HEK293 (cell line): Measurements from ENCODE around the gene FKBP9.

Source experiments
- BCL11A ChIP-seq: fragments of 450-650 bp; formaldehyde crosslinking; IDR thresholded peaks from 2 replicates; pipeline ENCODE4 v1.5.1; 2016; ENCODE audit warnings: low read depth, missing biosample characterization, missing genetic modification characterization
- CTCF ChIP-seq: fragments of 450-650 bp; formaldehyde crosslinking; IDR thresholded peaks from 2 replicates; pipeline ENCODE4 v1.5.1; 2016; ENCODE audit warnings: missing biosample characterization, missing genetic modification characterization
- PRDM10 ChIP-seq: fragments of 450-650 bp; formaldehyde crosslinking; IDR thresholded peaks from 2 replicates; pipeline ENCODE4 v1.5.1; 2016; ENCODE audit warnings: missing biosample characterization, missing genetic modification characterization
- RBAK ChIP-seq: fragments of 450-650 bp; formaldehyde crosslinking; IDR thresholded peaks from 2 replicates; pipeline ENCODE4 v1.5.1; 2016; ENCODE audit warnings: missing biosample characterization, missing genetic modification characterization
- REPIN1 ChIP-seq: fragments of 450-650 bp; formaldehyde crosslinking; IDR thresholded peaks from 2 replicates; pipeline ENCODE4 v1.5.1; 2017; ENCODE audit warnings: missing biosample characterization, missing genetic modification characterization, low read depth
- SP2 ChIP-seq: fragments of 450-650 bp; formaldehyde crosslinking; IDR thresholded peaks from 2 replicates; pipeline ENCODE4 v1.5.1; 2016; ENCODE audit warnings: missing biosample characterization, missing genetic modification characterization
- YY1 ChIP-seq: fragments of 450-650 bp; formaldehyde crosslinking; IDR thresholded peaks from 2 replicates; pipeline ENCODE4 v1.5.1; 2018; ENCODE audit warnings: missing biosample characterization, missing genetic modification characterization
- ZBTB1 ChIP-seq: fragments of 450-650 bp; formaldehyde crosslinking; IDR thresholded peaks from 2 replicates; pipeline ENCODE4 v1.5.1; 2016; ENCODE audit warnings: missing biosample characterization, missing genetic modification characterization
- ZBTB8A ChIP-seq: fragments of 450-650 bp; formaldehyde crosslinking; IDR thresholded peaks from 2 replicates; pipeline ENCODE4 v1.5.1; 2016; ENCODE audit warnings: missing biosample characterization, missing genetic modification characterization
- ZNF16 ChIP-seq: fragments of 450-650 bp; formaldehyde crosslinking; IDR thresholded peaks from 2 replicates; pipeline ENCODE4 v1.5.1; 2016; ENCODE audit warnings: low read depth, missing biosample characterization, missing genetic modification characterization
- ZNF274 ChIP-seq, 2 experiments: fragments of 200-500 bp in 1 of 2; fragments of 450-650 bp in 1 of 2; sonication (Bioruptor generic) in 1 of 2; formaldehyde crosslinking in 1 of 2; IDR thresholded peaks; 2 replicates each; pipeline versions ENCODE4 v1.5.1 to v1.6.1; 2014 to 2016; ENCODE audit warnings: borderline replicate concordance in 1 of 2, inconsistent platforms in 1 of 2, low read length in 1 of 2, missing biosample characterization in 1 of 2, missing genetic modification characterization in 1 of 2
- ZNF311 ChIP-seq: fragments of 450-650 bp; formaldehyde crosslinking; IDR thresholded peaks from 2 replicates; pipeline ENCODE4 v1.5.1; 2017; ENCODE audit warnings: missing biosample characterization, missing genetic modification characterization, borderline replicate concordance
- ZNF398 ChIP-seq: fragments of 450-650 bp; formaldehyde crosslinking; IDR thresholded peaks from 2 replicates; pipeline ENCODE4 v1.5.1; 2017; ENCODE audit warnings: missing biosample characterization, missing genetic modification characterization

GRCh38 chr7:33054261-33054964, 97.2 kb downstream of the FKBP9 start:
- TF ChIP-seq ZBTB8A (tag by site-specific recombination) (no peak), CTCF (tag by site-specific recombination) (no peak), REPIN1 (tag by site-specific recombination) (no peak), RBAK (tag by site-specific recombination) (no peak), YY1 (no peak), ZNF274 (IDR thresholded peaks at IDR 0.05; ENCODE audit: low read length) (no peak), ZNF274 (tag by site-specific recombination; IDR thresholded peaks at IDR 0.05; ENCODE audit: borderline replicate concordance) (no peak), ZNF311 (tag by site-specific recombination) (no peak), ZNF16 (tag by site-specific recombination) (no peak), ZNF398 (tag by site-specific recombination) (no peak), PRDM10 (tag by site-specific recombination) (no peak), ZBTB1 (tag by site-specific recombination) (no peak), BCL11A (no peak), SP2 (tag by site-specific recombination) (no peak)
